Progenitor cell of endocrine pancreas (in vitro differentiated cells): ENCODE measurements around the gene TBP. TPM values are rescaled to one million over a fixed set of nuclear protein-coding genes. Genes with fewer than 3 reads are reported as not detected.
"Not testable (repeated sequence)": the region's sequence is repeated elsewhere in the genome, so short reads cannot be mapped to it uniquely, and the experiment has no call there.

ENCODE experiments used
- DNase-seq: peaks from one replicate; pipeline ENCODE4 v3.0.0; 2021; ENCODE audit warnings: low spot score; ENCODE audit not compliant: unreplicated experiment
- H3K27ac Mint-ChIP-seq: 2 replicates; pipeline ENCODE4 v1.8.0; 2021; ENCODE audit warnings: mild to moderate bottlenecking, moderate library complexity, mixed read lengths
- H3K27me3 Mint-ChIP-seq: 2 replicates; pipeline ENCODE4 v1.8.0; 2021; ENCODE audit warnings: mixed read lengths
- H3K36me3 Mint-ChIP-seq: 2 replicates; pipeline ENCODE4 v1.8.0; 2022; ENCODE audit warnings: mixed read lengths; ENCODE audit not compliant: insufficient read depth
- H3K4me1 Mint-ChIP-seq: 2 replicates; pipeline ENCODE4 v1.8.0; 2021; ENCODE audit warnings: low read depth, mixed read lengths
- H3K4me3 Mint-ChIP-seq: 2 replicates; pipeline ENCODE4 v1.8.0; 2021; ENCODE audit warnings: low read depth, mild to moderate bottlenecking, moderate library complexity, mixed read lengths
- H3K9me3 Mint-ChIP-seq: 2 replicates; pipeline ENCODE4 v1.8.0; 2021; ENCODE audit warnings: low read depth, mixed read lengths
- CTCF ChIP-seq: fragments of 200-600 bp; sonication (generic); IDR thresholded peaks from one replicate; pipeline ENCODE4 v1.5.0; 2021; ENCODE audit warnings: antibody characterized with exemption, mild to moderate bottlenecking; ENCODE audit not compliant: unreplicated experiment
- total RNA-seq: library from RNA; stranded (reverse); gene quantifications from 2 replicates; pipeline ENCODE4 v1.2.1, GENCODE V29; 2021

Gene TBP
- total RNA-seq, 1 donor from 2014 or later, result 20.3 TPM

DNA sequence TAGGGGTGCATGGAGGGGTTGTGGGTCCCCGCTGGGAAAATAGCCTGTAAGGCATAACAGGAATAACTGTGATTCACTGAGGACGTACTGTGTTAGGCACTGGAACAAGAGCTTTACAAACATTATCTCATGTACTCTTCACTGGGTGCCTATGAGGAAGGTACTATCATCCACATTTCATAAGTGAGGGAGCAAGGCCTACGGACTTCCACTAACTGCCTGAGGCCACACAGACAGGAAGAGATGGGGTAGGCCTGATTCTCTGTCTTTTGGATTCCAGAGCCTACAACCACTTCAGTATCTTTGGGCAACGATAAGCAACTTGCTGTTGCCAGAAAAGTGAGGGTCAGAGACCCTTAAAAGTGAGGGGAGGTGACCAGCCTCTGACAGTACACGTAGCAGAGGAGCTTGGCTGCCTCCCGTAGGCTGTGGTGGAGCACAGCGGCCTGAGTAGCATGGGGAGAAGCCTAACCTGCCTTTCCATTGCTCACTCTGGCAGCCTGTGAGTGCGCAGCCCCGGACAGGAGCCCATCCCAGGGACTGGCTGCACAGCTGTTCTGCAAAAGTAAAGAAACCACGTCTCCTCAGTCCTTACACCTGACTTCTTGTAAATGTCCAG is 31.5 kb upstream of the TBP start:
- peaks cover 7% of the 10 kb centered on the region for H3K4me1 Mint-ChIP-seq
- peaks cover 5% of the 10 kb centered on the region for H3K36me3 Mint-ChIP-seq
- TF ChIP-seq CTCF, result peak; percentile 47
- no peak overlapping the region for H3K4me3 Mint-ChIP-seq
- H3K27ac Mint-ChIP-seq, result no peak overlapping the region
- no peaks in the 10 kb centered on the region for H3K27me3 Mint-ChIP-seq
- peaks cover 13% of the 10 kb centered on the region for H3K9me3 Mint-ChIP-seq
- DNase-seq, result no peak

- peaks cover 5% of the 10 kb centered on the region for H3K36me3 Mint-ChIP-seq
- H3K4me1 Mint-ChIP-seq, result peaks cover 7% of the 10 kb centered on the region
- H3K9me3 Mint-ChIP-seq, result peaks cover 13% of the 10 kb centered on the region
- H3K4me3 Mint-ChIP-seq, result no peak overlapping the region
- no peak for DNase-seq
- peak overlapping the region; percentile 7 for H3K27ac Mint-ChIP-seq
- no peaks in the 10 kb centered on the region for H3K27me3 Mint-ChIP-seq
- no peak for TF ChIP-seq CTCF
These were observed 30.7 kb upstream of the TBP start for GRCh38 chr6:170523256-170524171.

GRCh38 chr6:170524172-170524502 is 30.0 kb upstream of the TBP start:
- Mint-ChIP-seq H3K4me1 (peaks cover 11% of the 10 kb centered on the region), H3K27me3 (no peaks in the 10 kb centered on the region), H3K27ac (no peak overlapping the region), H3K36me3 (peaks cover 5% of the 10 kb centered on the region), H3K9me3 (peaks cover 13% of the 10 kb centered on the region), H3K4me3 (no peak overlapping the region)
- no peak for TF ChIP-seq CTCF
- DNase-seq, result no peak

DNA sequence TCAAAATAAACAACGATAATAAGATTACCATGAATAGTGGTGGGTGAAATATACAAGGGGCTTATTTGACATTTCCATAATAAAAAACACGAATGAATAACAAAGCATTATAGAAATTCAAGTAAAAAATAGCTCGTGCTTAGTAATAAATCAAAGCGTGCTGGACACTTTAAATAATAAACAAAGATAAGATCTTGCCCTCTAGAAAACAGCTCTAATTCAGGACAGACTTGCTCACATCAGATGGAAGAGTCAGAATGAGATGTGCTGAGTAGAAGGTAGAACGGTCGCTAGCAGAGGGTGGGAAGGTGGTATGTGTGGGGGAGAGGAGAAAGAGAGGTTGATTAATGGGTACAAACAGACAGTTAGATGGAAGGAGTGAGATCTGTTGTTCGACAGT is 28.4 kb upstream of the TBP start:
- Mint-ChIP-seq H3K27me3 (no peaks in the 10 kb centered on the region), H3K36me3 (no peaks in the 10 kb centered on the region), H3K4me1 (peaks cover 14% of the 10 kb centered on the region), H3K27ac (no peak overlapping the region), H3K4me3 (no peak overlapping the region), H3K9me3 (peaks cover under 1% of the 10 kb centered on the region)
- DNase-seq, result no peak
- TF ChIP-seq CTCF, result no peak

DNA sequence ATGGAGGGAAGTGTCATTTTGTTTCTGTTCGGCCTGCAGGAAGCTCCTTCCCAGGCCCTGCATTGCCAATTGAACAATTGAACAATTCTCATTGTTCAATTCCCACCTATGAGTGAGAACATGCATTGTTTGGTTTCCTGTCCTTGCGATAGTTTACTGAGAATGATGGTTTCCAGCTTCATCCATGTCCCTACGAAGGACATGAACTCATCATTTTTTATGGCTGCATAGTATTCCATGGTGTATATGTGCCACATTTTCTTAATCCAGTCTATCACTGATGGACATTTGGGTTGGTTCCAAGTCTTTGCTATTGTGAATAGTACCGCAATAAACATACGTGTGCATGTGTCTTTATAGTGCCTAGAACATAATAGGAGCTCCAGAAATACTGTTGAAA is 26.2 kb upstream of the TBP start:
- not testable (repeated sequence) for H3K36me3 Mint-ChIP-seq, H3K9me3 Mint-ChIP-seq, H3K4me3 Mint-ChIP-seq, H3K27me3 Mint-ChIP-seq, H3K27ac Mint-ChIP-seq, DNase-seq
- H3K4me1 Mint-ChIP-seq, result peaks cover 14% of the 10 kb centered on the region
